ENCODE measurements around the gene IGFBP2. TPM values are rescaled to one million over a fixed set of nuclear protein-coding genes. Genes with fewer than 3 reads are reported as not detected.

The IGFBP2 gene
- total and polyA plus RNA-seq, 2 of the 4 experiments (the other 2 are of a cell fraction) = 33.5 to 236 TPM

GRCh38 chr2:216624251-216624650 lies 9.0 kb upstream of the IGFBP2 start:
- POLR2A ChIA-PET (ENCODE audit: unreplicated experiment) = no interaction called here

More at GRCh38 chr2:216624251-216624650, 9.0 kb upstream of the IGFBP2 start:
- H3K18ac ChIP-seq (ENCODE audit: low read depth, low read length) = no peak overlapping the region
- no peak overlapping the region for H3K4me3 ChIP-seq (ENCODE audit: insufficient read depth, low read depth, low read length)
- intact Hi-C loops (cut with micrococcal nuclease) = no loop called here
- no peak overlapping the region for H4K5ac ChIP-seq (ENCODE audit: low read depth, low read length)
- no peak overlapping the region for H3K27ac ChIP-seq (ENCODE audit: insufficient read depth, low read length)
- H3K56ac ChIP-seq (ENCODE audit: extremely low read depth, insufficient read depth, low read length) = no peak overlapping the region
- no peak overlapping the region for H3K4ac ChIP-seq (ENCODE audit: low read depth, low read length)
- H4K91ac ChIP-seq (ENCODE audit: insufficient read depth, low read depth, low read length) = no peak overlapping the region
- CTCF ChIA-PET = interaction anchor here (1.0 kb wide), 1 partner anchor 23 kb away, joined by 10 read pairs; no protein-coding TSS in a partner anchor
- H4K8ac ChIP-seq (ENCODE audit: low read depth in 2 of 2, low read length in 2 of 2) = no peak overlapping the region
- in situ Hi-C loops (cut with MboI; ENCODE audit: low sequenced_read_pairs) = no loop called here
- no peaks in the 10 kb centered on the region for H3K36me3 ChIP-seq (ENCODE audit: control insufficient read depth, insufficient read depth, low read length)
- no peak overlapping the region for H2AK9ac ChIP-seq (replicated peaks; ENCODE audit: low read depth, low read length, poor library complexity)
- no peaks in the 10 kb centered on the region for H3K79me1 ChIP-seq (ENCODE audit: low read depth in 1 of 2, low read length in 2 of 2)
- no peak overlapping the region for H2BK15ac ChIP-seq (ENCODE audit: low read depth, low read length)
- H4K20me1 ChIP-seq (ENCODE audit: insufficient read depth, low read length) = no peaks in the 10 kb centered on the region
- peaks cover 4% of the 10 kb centered on the region; the same call in 1 of the 2 replicates for H3K9me1 ChIP-seq (ENCODE audit: insufficient read depth, low read length)
- no peak overlapping the region for H2BK5ac ChIP-seq (ENCODE audit: low read depth, low read length, poor library complexity, severe bottlenecking)
- no peak overlapping the region for H2BK20ac ChIP-seq (ENCODE audit: low read depth, low read length)
- H3K9me3 ChIP-seq (ENCODE audit: control insufficient read depth, insufficient read depth, low read length) = no peaks in the 10 kb centered on the region
- dilution Hi-C loops (cut with HindIII; ENCODE audit: low sequenced_read_pairs, unreplicated experiment) = no loop called here
- no peak overlapping the region for H3K14ac ChIP-seq (replicated peaks; ENCODE audit: low read depth, low read length)
- WGBS, 2 experiments (ENCODE audit: extremely low coverage in 2 of 2, insufficient read length in 1 of 2) = no CpG with 5 or more reads among the region's 2 CpGs
- peaks cover 7% of the 10 kb centered on the region; the same call in 1 of the 2 replicates for H3K4me1 ChIP-seq (ENCODE audit: control insufficient read depth, insufficient read depth, low read length)
- TF ChIP-seq SMC3 (IDR thresholded peaks at IDR 0.05; ENCODE audit: low read depth, low read length) = no peak
- no peak overlapping the region for H3K9ac ChIP-seq (ENCODE audit: low read depth, low read length)
- DNase-seq (no peak), ATAC-seq (ENCODE audit: low read depth) (no peak)
- H2BK120ac ChIP-seq (ENCODE audit: low read depth, low read length) = no peak overlapping the region
- no peak overlapping the region for H2AK5ac ChIP-seq (ENCODE audit: low read depth, low read length)
- no peak overlapping the region for H3K23ac ChIP-seq (ENCODE audit: low read depth, low read length)
- no peak overlapping the region for H3K4me2 ChIP-seq (ENCODE audit: low read depth, low read length)
- H3K27me3 ChIP-seq (ENCODE audit: control insufficient read depth, insufficient read depth, low read length) = peaks cover 17% of the 10 kb centered on the region
- BruUV-seq (replicated peaks) = no TSS peak
- no peak overlapping the region for H2AFZ ChIP-seq (replicated peaks; ENCODE audit: low read length, poor library complexity)
